ENCODE data around the gene SLC23A3.
"Not testable (repeated sequence)": the region's sequence is repeated elsewhere in the genome, so short reads cannot be mapped to it uniquely, and the experiment has no call there.

SLC23A3 gene

GRCh38 chr2:219204425-219205164 lies 34.8 kb upstream of the SLC23A3 start:
- DNase-seq = no peak

- not testable (repeated sequence) for DNase-seq
Observed at GRCh38 chr2:219201331-219201730, 31.5 kb upstream of the SLC23A3 start.

GRCh38 chr2:219200502-219201326 lies 30.9 kb upstream of the SLC23A3 start:
- DNase-seq = not testable (repeated sequence)

GRCh38 chr2:219199470-219200211 lies 29.8 kb upstream of the SLC23A3 start:
- no peak for DNase-seq

- no peak for DNase-seq
Observed at GRCh38 chr2:219198974-219199373, 29.1 kb upstream of the SLC23A3 start.

GRCh38 chr2:219197388-219197787 lies 27.6 kb upstream of the SLC23A3 start:
- DNase-seq = no peak

GRCh38 chr2:219186754-219187456 lies 17.1 kb upstream of the SLC23A3 start:
- no peak for DNase-seq

- DNase-seq = no peak
Observed at GRCh38 chr2:219184121-219184520, 14.3 kb upstream of the SLC23A3 start.

- no peak for DNase-seq
Observed at GRCh38 chr2:219183151-219183772, 13.4 kb upstream of the SLC23A3 start.

- no peak for DNase-seq
Observed at GRCh38 chr2:219182331-219183150, 12.7 kb upstream of the SLC23A3 start.

GRCh38 chr2:219181531-219181930 lies 11.7 kb upstream of the SLC23A3 start:
- no peak for DNase-seq

GRCh38 chr2:219180961-219181360 lies 11.1 kb upstream of the SLC23A3 start:
- DNase-seq = no peak

GRCh38 chr2:219179601-219180465 lies 10.0 kb upstream of the SLC23A3 start:
- DNase-seq = no peak

GRCh38 chr2:219178377-219179175 lies 8.7 kb upstream of the SLC23A3 start:
- DNase-seq = peak; percentile 29

GRCh38 chr2:219177552-219178376 lies 7.9 kb upstream of the SLC23A3 start, which contains the start of gene RETREG2:
Gene RETREG2, plus strand, starts transcription at chr2:219178275. Its CDS starts 78 bp downstream, at chr2:219178353.
- DNase-seq = peak; percentile 76

GRCh38 chr2:219176818-219177551 lies 7.2 kb upstream of the SLC23A3 start, which contains the start of gene CNPPD1:
Gene CNPPD1, minus strand, starts transcription at chr2:219176925. Its CDS starts 97 bp downstream, at chr2:219176828.
- DNase-seq = peak; percentile 86

All from stimulated activated CD4-positive, alpha-beta T cell treated with anti-CD3 and anti-CD28 coated beads, Interleukin-4, amount 100 ng/mL, for 24 hours (primary cell).